HEK293T (cell line): ENCODE measurements around the gene FAM170B.

Experiments
- FOXK2 ChIP-seq: fragments of 450-650 bp; IDR thresholded peaks from 2 replicates; pipeline ENCODE4 v1.6.1; 2016; ENCODE audit warnings: mild to moderate bottlenecking
- FOXM1 ChIP-seq: fragments of 450-650 bp; IDR thresholded peaks from 2 replicates; pipeline ENCODE4 v1.6.1; 2017; ENCODE audit warnings: mild to moderate bottlenecking, borderline replicate concordance
- LEF1 ChIP-seq: fragments of 450-650 bp; IDR thresholded peaks from 2 replicates; pipeline ENCODE4 v1.6.1; 2017; ENCODE audit warnings: mild to moderate bottlenecking, borderline replicate concordance

GRCh38 chr10:49117376-49118070 lies 16.3 kb downstream of the FAM170B start:
- TF ChIP-seq FOXK2: no peak
- TF ChIP-seq FOXM1: no peak
- TF ChIP-seq LEF1: no peak
